Right atrium auricular region (tissue), 2 donors: ENCODE data around the gene EPHA2. TPM values are rescaled to one million over a fixed set of nuclear protein-coding genes. Genes with fewer than 3 reads are reported as not detected.

Source experiments
- DNase-seq: peaks from one replicate; pipeline ENCODE4 v3.0.0-alpha.2; 2019; ENCODE audit warnings: low spot score
- H3K27ac ChIP-seq, 2 donors: fragments of 200-600 bp; sonication (generic); 1 replicate in 1 of 2; 2 replicates in 1 of 2; pipeline ENCODE4 v1.5.1; 2016 to 2019
- H3K27me3 ChIP-seq, 2 donors: fragments of 200-600 bp; sonication (generic); one replicate each; pipeline versions ENCODE4 v1.5.1 to v1.6.0; 2017 to 2019
- H3K36me3 ChIP-seq: fragments of 200-600 bp; sonication (generic); one replicate; pipeline ENCODE4 v1.5.1; 2016
- H3K4me1 ChIP-seq, 2 donors: fragments of 200-600 bp; sonication (generic); one replicate each; pipeline versions ENCODE4 v1.5.1 to v1.6.0; 2017 to 2019
- H3K4me3 ChIP-seq, 2 donors: fragments of 200-600 bp; sonication (generic); 1 replicate in 1 of 2; 2 replicates in 1 of 2; pipeline ENCODE4 v1.5.1; 2017 to 2019; ENCODE audit warnings: mild to moderate bottlenecking in 1 of 2, moderate library complexity in 1 of 2
- H3K9me3 ChIP-seq, 2 donors: fragments of 200-600 bp; sonication (generic); one replicate each; pipeline ENCODE4 v1.5.1; 2019
- CTCF ChIP-seq, 2 donors: fragments of 200-600 bp; sonication (generic); IDR thresholded peaks; one replicate each; pipeline ENCODE4 v1.5.1; 2019; ENCODE audit warnings: antibody characterized with exemption in 2 of 2
- total RNA-seq, 2 donors: library from RNA; depleted of rRNA; stranded (reverse); fragments of >200 nt; gene quantifications; one replicate each; pipeline ENCODE4 v1.1.0, GENCODE V29; 2016

EPHA2 gene
- total RNA-seq, 2 donors from 2014 or later: 17.5 to 43.5 TPM

GRCh38 chr1:16133007-16133961 lies 22.6 kb downstream of the EPHA2 start:
- H3K27ac ChIP-seq: no peak overlapping the region
- DNase-seq: no peak
- no peaks in the 10 kb centered on the region for H3K27me3 ChIP-seq
- H3K4me3 ChIP-seq: no peak overlapping the region
- no peak for TF ChIP-seq CTCF (IDR thresholded peaks at IDR 0.05)
- H3K36me3 ChIP-seq: peaks cover 94% of the 10 kb centered on the region
- H3K9me3 ChIP-seq: no peaks in the 10 kb centered on the region
- peaks cover 0 to 13% of the 10 kb centered on the region in 2 donors for H3K4me1 ChIP-seq

DNA sequence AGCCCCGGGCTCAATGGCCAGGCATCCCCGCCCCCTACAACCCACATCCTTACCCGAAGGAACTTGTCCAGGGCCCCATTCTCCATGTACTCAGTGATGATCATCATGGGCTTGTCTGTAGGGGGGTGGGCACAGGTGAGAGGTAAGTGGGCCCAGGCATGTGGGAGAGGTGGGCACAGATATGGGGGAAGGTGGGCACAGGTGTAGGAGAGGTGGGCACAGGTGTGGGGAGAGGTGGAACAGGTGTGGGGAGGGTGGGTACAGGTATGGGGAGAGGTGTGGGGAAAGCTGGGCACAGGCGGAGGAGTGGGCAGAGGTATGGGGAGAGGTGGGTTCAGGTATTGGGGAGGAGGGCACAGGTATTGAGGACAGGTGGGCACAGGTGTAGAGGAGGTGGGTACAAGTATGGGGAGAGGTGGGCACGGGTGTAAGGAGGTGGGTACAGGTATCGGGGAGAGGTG lies 23.5 kb downstream of the EPHA2 start:
- Histone ChIP-seq H3K36me3 (peaks cover 84% of the 10 kb centered on the region), H3K4me1 (peaks cover 0 to 22% of the 10 kb centered on the region in 2 donors)

GRCh38 chr1:16131636-16132324 lies 24.1 kb downstream of the EPHA2 start:
- no peak for TF ChIP-seq CTCF (IDR thresholded peaks at IDR 0.05)
- no peak overlapping the region for H3K27ac ChIP-seq
- H3K9me3 ChIP-seq: no peaks in the 10 kb centered on the region
- no peaks in the 10 kb centered on the region for H3K27me3 ChIP-seq
- peaks cover 0 to 28% of the 10 kb centered on the region in 2 donors for H3K4me1 ChIP-seq
- H3K4me3 ChIP-seq: no peak overlapping the region
- peaks cover 82% of the 10 kb centered on the region for H3K36me3 ChIP-seq
- DNase-seq: no peak

More for the DNA sequence above, 23.5 kb downstream of the EPHA2 start:
- no peak overlapping the region for H3K4me3 ChIP-seq
- H3K9me3 ChIP-seq: no peaks in the 10 kb centered on the region
- H3K27ac ChIP-seq: no peak overlapping the region
- no peaks in the 10 kb centered on the region for H3K27me3 ChIP-seq
- TF ChIP-seq CTCF (IDR thresholded peaks at IDR 0.05): no peak
- no peak for DNase-seq

GRCh38 chr1:16130827-16131226 lies 25.0 kb downstream of the EPHA2 start:
- no peak for TF ChIP-seq CTCF (IDR thresholded peaks at IDR 0.05)
- Histone ChIP-seq H3K27ac (no peak overlapping the region), H3K4me1 (peaks cover 0 to 30% of the 10 kb centered on the region in 2 donors), H3K9me3 (no peaks in the 10 kb centered on the region), H3K27me3 (no peaks in the 10 kb centered on the region), H3K4me3 (no peak overlapping the region), H3K36me3 (peaks cover 83% of the 10 kb centered on the region)
- no peak for DNase-seq

DNA sequence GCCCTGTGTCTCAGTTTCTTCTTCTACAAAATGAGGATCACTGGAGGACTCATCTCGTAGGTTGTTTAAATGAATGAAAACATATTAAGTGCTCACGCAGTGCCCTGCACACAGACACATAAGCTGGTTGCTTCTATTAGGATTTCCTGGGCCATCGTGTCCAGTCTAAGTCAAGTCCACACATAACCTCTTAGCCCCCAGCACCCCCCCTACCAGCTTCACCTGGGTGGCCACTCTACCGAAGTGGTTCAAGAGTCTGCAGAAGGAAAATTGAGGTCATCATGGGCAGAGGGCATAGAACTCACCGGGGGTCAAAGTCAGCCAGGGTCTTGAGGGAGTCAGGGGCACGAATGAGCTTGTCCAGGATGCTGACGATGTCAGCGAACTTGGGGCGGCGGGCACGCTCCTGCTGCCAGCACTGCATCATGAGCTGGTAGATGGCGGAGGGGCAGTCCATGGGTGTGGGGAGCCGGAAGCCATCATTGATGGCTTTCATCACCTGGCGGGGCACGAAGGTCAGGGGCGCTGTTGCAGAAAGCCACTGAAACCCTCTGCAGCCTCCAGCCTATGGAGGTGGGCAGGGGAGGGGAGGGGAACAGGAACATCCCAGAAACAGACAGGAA lies 25.8 kb downstream of the EPHA2 start:
- no peak for DNase-seq
- TF ChIP-seq CTCF (IDR thresholded peaks at IDR 0.05): no peak

More for the DNA sequence above, 25.8 kb downstream of the EPHA2 start:
- Histone ChIP-seq H3K9me3 (no peaks in the 10 kb centered on the region), H3K36me3 (peaks cover 80% of the 10 kb centered on the region), H3K4me3 (no peak overlapping the region), H3K27me3 (no peaks in the 10 kb centered on the region), H3K4me1 (peaks cover 0 to 30% of the 10 kb centered on the region in 2 donors), H3K27ac (no peak overlapping the region)
